ENCODE measurements around the gene PTGR3.

PTGR3 gene

GRCh38 chr18:75204732-75205513 lies 4.0 kb downstream of the PTGR3 start:
- peaks cover 52% of the 10 kb centered on the region for H3K27me3 ChIP-seq
- peaks cover 34% of the 10 kb centered on the region in 2 experiments for H3K4me1 ChIP-seq (ENCODE audit: control insufficient read depth in 1 of 2, insufficient read depth in 1 of 2, low read depth in 1 of 2, low read length in 1 of 2)
- H3K27ac ChIP-seq = no peak overlapping the region
- peaks cover 21% of the 10 kb centered on the region for H3K36me3 ChIP-seq
- no peaks in the 10 kb centered on the region for H3K9me3 ChIP-seq
- TF ChIP-seq, protein P1, sequence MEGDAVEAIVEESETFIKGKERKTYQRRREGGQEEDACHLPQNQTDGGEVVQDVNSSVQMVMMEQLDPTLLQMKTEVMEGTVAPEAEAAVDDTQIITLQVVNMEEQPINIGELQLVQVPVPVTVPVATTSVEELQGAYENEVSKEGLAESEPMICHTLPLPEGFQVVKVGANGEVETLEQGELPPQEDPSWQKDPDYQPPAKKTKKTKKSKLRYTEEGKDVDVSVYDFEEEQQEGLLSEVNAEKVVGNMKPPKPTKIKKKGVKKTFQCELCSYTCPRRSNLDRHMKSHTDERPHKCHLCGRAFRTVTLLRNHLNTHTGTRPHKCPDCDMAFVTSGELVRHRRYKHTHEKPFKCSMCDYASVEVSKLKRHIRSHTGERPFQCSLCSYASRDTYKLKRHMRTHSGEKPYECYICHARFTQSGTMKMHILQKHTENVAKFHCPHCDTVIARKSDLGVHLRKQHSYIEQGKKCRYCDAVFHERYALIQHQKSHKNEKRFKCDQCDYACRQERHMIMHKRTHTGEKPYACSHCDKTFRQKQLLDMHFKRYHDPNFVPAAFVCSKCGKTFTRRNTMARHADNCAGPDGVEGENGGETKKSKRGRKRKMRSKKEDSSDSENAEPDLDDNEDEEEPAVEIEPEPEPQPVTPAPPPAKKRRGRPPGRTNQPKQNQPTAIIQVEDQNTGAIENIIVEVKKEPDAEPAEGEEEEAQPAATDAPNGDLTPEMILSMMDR (IDR thresholded peaks at IDR 0.05) = no peak
- no peak overlapping the region for H3K4me3 ChIP-seq (ENCODE audit: low read depth in 1 of 2, low read length in 1 of 2)

GRCh38 chr18:75204269-75204731 lies 4.6 kb downstream of the PTGR3 start:
- no peak overlapping the region for H3K4me3 ChIP-seq (ENCODE audit: low read depth in 1 of 2, low read length in 1 of 2)
- H3K36me3 ChIP-seq = peaks cover 27% of the 10 kb centered on the region
- no peak overlapping the region for H3K27ac ChIP-seq
- H3K27me3 ChIP-seq = peaks cover 52% of the 10 kb centered on the region
- TF ChIP-seq, protein P1 (IDR thresholded peaks at IDR 0.05) = no peak
- H3K9me3 ChIP-seq = no peaks in the 10 kb centered on the region
- peaks cover 30 to 32% of the 10 kb centered on the region in 2 experiments for H3K4me1 ChIP-seq (ENCODE audit: control insufficient read depth in 1 of 2, insufficient read depth in 1 of 2, low read depth in 1 of 2, low read length in 1 of 2)

- Histone ChIP-seq H3K27me3 (peaks cover 52% of the 10 kb centered on the region), H3K36me3 (peaks cover 27% of the 10 kb centered on the region), H3K27ac (no peak overlapping the region), H3K9me3 (no peaks in the 10 kb centered on the region), H3K4me1 (ENCODE audit: control insufficient read depth in 1 of 2, insufficient read depth in 1 of 2, low read depth in 1 of 2, low read length in 1 of 2) (peaks cover 30 to 32% of the 10 kb centered on the region in 2 experiments), H3K4me3 (ENCODE audit: low read depth in 1 of 2, low read length in 1 of 2) (no peak overlapping the region)
- TF ChIP-seq, protein P1 (IDR thresholded peaks at IDR 0.05) = no peak
These were observed 5.3 kb downstream of the PTGR3 start for GRCh38 chr18:75203416-75204268.

DNA sequence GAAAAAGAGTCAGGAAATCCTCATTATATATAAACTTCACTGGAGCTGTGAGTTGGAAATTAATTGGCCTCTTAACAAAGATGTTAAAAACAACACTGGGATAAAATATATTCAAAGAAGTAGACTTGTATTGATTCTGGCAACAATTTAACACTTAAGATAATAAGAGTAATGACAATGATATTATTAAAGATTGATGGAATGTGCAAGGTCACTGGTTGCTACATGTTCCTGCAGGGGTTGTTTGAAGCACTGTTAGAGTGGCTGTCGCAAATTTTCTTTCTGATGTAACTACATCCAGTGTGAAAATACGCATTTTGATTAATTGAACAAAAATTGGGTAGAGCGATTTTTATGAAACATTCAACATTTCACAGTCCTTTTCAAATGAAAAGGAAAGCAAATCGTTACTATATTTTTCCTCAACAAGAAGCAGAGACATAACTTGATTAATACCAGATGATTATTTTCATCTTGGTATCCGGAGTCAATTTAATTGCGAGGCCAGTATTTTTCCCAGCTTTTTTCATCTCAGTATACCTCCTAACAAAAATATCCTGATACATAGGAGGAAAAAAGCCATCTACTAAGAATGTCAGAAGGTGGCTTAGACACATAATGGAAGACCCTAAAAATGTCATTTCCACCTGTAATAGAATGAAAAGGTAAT lies 6.1 kb downstream of the PTGR3 start:
- no peak overlapping the region for H3K27ac ChIP-seq
- no peak overlapping the region for H3K4me3 ChIP-seq (ENCODE audit: low read depth in 1 of 2, low read length in 1 of 2)
- peaks cover 25 to 27% of the 10 kb centered on the region in 2 experiments for H3K4me1 ChIP-seq (ENCODE audit: control insufficient read depth in 1 of 2, insufficient read depth in 1 of 2, low read depth in 1 of 2, low read length in 1 of 2)

More for the DNA sequence above, 6.1 kb downstream of the PTGR3 start:
- Histone ChIP-seq H3K27me3 (peaks cover 47% of the 10 kb centered on the region), H3K36me3 (peaks cover 27% of the 10 kb centered on the region), H3K9me3 (no peaks in the 10 kb centered on the region)
- TF ChIP-seq, protein P1 (IDR thresholded peaks at IDR 0.05) = no peak
